H9 (cell line): ENCODE data around the gene ZNF142. TPM values are rescaled to one million over a fixed set of nuclear protein-coding genes. Genes with fewer than 3 reads are reported as not detected.

Experiments
- DNase-seq: peaks from one replicate; pipeline ENCODE4 v3.0.0-alpha.2; 2017
- H2AFZ ChIP-seq: one replicate; pipeline ENCODE4 v1.6.1; 2013; ENCODE audit warnings: mild to moderate bottlenecking, low read length, control low read depth, moderate library complexity
- H2AK5ac ChIP-seq: 2 replicates; pipeline ENCODE4 v1.6.1; 2013; ENCODE audit warnings: low read length, control low read depth, mixed read lengths; ENCODE audit not compliant: insufficient read length
- H2BK120ac ChIP-seq: one replicate; pipeline ENCODE4 v1.6.1; 2013; ENCODE audit warnings: low read depth, mild to moderate bottlenecking, low read length, control low read depth, inconsistent platforms; ENCODE audit not compliant: poor library complexity, severe bottlenecking
- H2BK12ac ChIP-seq: 2 replicates; pipeline ENCODE4 v1.6.1; 2013; ENCODE audit warnings: low read length, control low read depth, mixed read lengths, low read depth; ENCODE audit not compliant: insufficient read length
- H2BK15ac ChIP-seq: 2 replicates; pipeline ENCODE4 v1.6.1; 2013; ENCODE audit warnings: low read depth, low read length, control low read depth
- H2BK20ac ChIP-seq: one replicate; pipeline ENCODE4 v1.6.1; 2013; ENCODE audit warnings: low read depth, mild to moderate bottlenecking, low read length, control low read depth, inconsistent platforms; ENCODE audit not compliant: poor library complexity, severe bottlenecking
- H2BK5ac ChIP-seq: 2 replicates; pipeline ENCODE4 v1.6.1; 2013; ENCODE audit warnings: low read length, control low read depth, mixed read lengths; ENCODE audit not compliant: insufficient read length
- H3K14ac ChIP-seq: 2 replicates; pipeline ENCODE4 v1.6.1; 2013; ENCODE audit warnings: low read length, control low read depth; ENCODE audit not compliant: insufficient read depth
- H3K18ac ChIP-seq: 2 replicates; pipeline ENCODE4 v1.6.1; 2013; ENCODE audit warnings: low read depth, mild to moderate bottlenecking, mixed read lengths, low read length, control low read depth; ENCODE audit not compliant: insufficient read length
- H3K23ac ChIP-seq: 2 replicates; pipeline ENCODE4 v1.6.1; 2013; ENCODE audit warnings: low read length, control low read depth, mixed read lengths, low read depth; ENCODE audit not compliant: insufficient read length
- H3K23me2 ChIP-seq: 2 replicates; pipeline ENCODE4 v1.6.1; 2013; ENCODE audit warnings: low read depth, mild to moderate bottlenecking, mixed read lengths, low read length, control low read depth; ENCODE audit not compliant: insufficient read length, poor library complexity, severe bottlenecking
- H3K27ac ChIP-seq: 2 replicates; pipeline ENCODE4 v1.5.1; 2013; ENCODE audit warnings: low read length, control low read depth, mixed read lengths, low read depth; ENCODE audit not compliant: insufficient read length
- H3K27me3 ChIP-seq: 2 replicates; pipeline ENCODE4 v1.6.1; 2013; ENCODE audit warnings: low read length, control low read depth, inconsistent platforms; ENCODE audit not compliant: insufficient read depth
- H3K4ac ChIP-seq: 2 replicates; pipeline ENCODE4 v1.6.1; 2013; ENCODE audit warnings: low read depth, mild to moderate bottlenecking, control low read depth, inconsistent platforms, low read length, moderate library complexity
- H3K4me1 ChIP-seq: 2 replicates; pipeline ENCODE4 v1.6.1; 2013; ENCODE audit warnings: low read length, control low read depth, inconsistent platforms; ENCODE audit not compliant: insufficient read depth
- H3K4me2 ChIP-seq: 2 replicates; pipeline ENCODE4 v1.6.1; 2013; ENCODE audit warnings: low read length, control low read depth, mixed read lengths; ENCODE audit not compliant: insufficient read length, insufficient read depth
- H3K56ac ChIP-seq: 2 replicates; pipeline ENCODE4 v1.6.1; 2013; ENCODE audit warnings: low read depth, mild to moderate bottlenecking, mixed read lengths, low read length, control low read depth; ENCODE audit not compliant: insufficient read length
- H3K79me1 ChIP-seq: 2 replicates; pipeline ENCODE4 v1.6.1; 2013; ENCODE audit warnings: low read depth, mild to moderate bottlenecking, moderate library complexity, low read length, control low read depth, inconsistent platforms; ENCODE audit not compliant: insufficient read depth, poor library complexity, severe bottlenecking
- H3K79me2 ChIP-seq: 2 replicates; pipeline ENCODE4 v1.6.1; 2013; ENCODE audit warnings: low read length, control low read depth, inconsistent platforms; ENCODE audit not compliant: insufficient read depth
- H3K9ac ChIP-seq: 2 replicates; pipeline ENCODE4 v1.6.1; 2013; ENCODE audit warnings: low read length, control low read depth, mixed read lengths; ENCODE audit not compliant: insufficient read length; ENCODE audit errors: extremely low read depth
- H3K9me3 ChIP-seq: one replicate; pipeline ENCODE4 v1.6.1; 2013; ENCODE audit warnings: low read depth, low read length, inconsistent platforms; ENCODE audit not compliant: control insufficient read depth
- H3T11ph ChIP-seq: one replicate; pipeline ENCODE4 v1.6.1; 2013; ENCODE audit warnings: mild to moderate bottlenecking, low read length, control low read depth, inconsistent platforms
- H4K20me1 ChIP-seq: one replicate; pipeline ENCODE4 v1.6.1; 2013; ENCODE audit not compliant: control insufficient read depth, insufficient read length, insufficient read depth
- H4K5ac ChIP-seq: 2 replicates; pipeline ENCODE4 v1.6.1; 2013; ENCODE audit warnings: low read depth, mild to moderate bottlenecking, mixed read lengths, low read length, control low read depth; ENCODE audit not compliant: insufficient read length
- H4K8ac ChIP-seq: replicated peaks from 2 replicates; pipeline ENCODE4 v1.6.1; 2013; ENCODE audit warnings: low read length, control low read depth, mixed read lengths, low read depth; ENCODE audit not compliant: insufficient read length
- H4K91ac ChIP-seq: 2 replicates; pipeline ENCODE4 v1.6.1; 2013; ENCODE audit warnings: low read depth, mild to moderate bottlenecking, moderate library complexity, mixed read lengths, low read length, control low read depth; ENCODE audit not compliant: insufficient read length
- H3K27ac Mint-ChIP-seq, 3 experiments: 2 replicates in 2 of 3; 3 replicates in 1 of 3; pipeline ENCODE4 v1.8.0; 2020 to 2021; ENCODE audit warnings: mixed read lengths in 3 of 3, mild to moderate bottlenecking in 1 of 3, moderate library complexity in 1 of 3
- H3K27me3 Mint-ChIP-seq: 2 replicates; pipeline ENCODE4 v1.8.0; 2021; ENCODE audit warnings: low read depth, mild to moderate bottlenecking, moderate library complexity, mixed read lengths
- H3K36me3 Mint-ChIP-seq, 3 experiments: 2 replicates in 2 of 3; 3 replicates in 1 of 3; pipeline ENCODE4 v1.8.0; 2020 to 2021; ENCODE audit warnings: low read depth in 3 of 3, mixed read lengths in 3 of 3; ENCODE audit not compliant: insufficient read depth in 1 of 3
- H3K4me1 Mint-ChIP-seq, 2 experiments: 2 replicates each; pipeline ENCODE4 v1.8.0; 2020; ENCODE audit warnings: mixed read lengths in 2 of 2
- H3K4me3 Mint-ChIP-seq, 2 experiments: 2 replicates in 1 of 2; 3 replicates in 1 of 2; pipeline ENCODE4 v1.8.0; 2020 to 2021; ENCODE audit warnings: mild to moderate bottlenecking in 2 of 2, mixed read lengths in 2 of 2, moderate library complexity in 1 of 2
- H3K9me3 Mint-ChIP-seq, 2 experiments: 2 replicates in 1 of 2; 3 replicates in 1 of 2; pipeline ENCODE4 v1.8.0; 2020; ENCODE audit warnings: mild to moderate bottlenecking in 2 of 2, mixed read lengths in 2 of 2, moderate library complexity in 1 of 2
- WGBS: extraction: QIAGEN DNeasy Blood & Tissue Kit; methylation state at CpG from one replicate; pipeline ENCODE4 v1.1.7; 2013; ENCODE audit warnings: missing lambda C conversion rate, low lambda C conversion rate, mixed read lengths; ENCODE audit not compliant: insufficient read length; ENCODE audit errors: extremely low coverage; 5-methylcytosine and 5-hydroxymethylcytosine counted together
- total RNA-seq: library from RNA; stranded (reverse); gene quantifications from 2 replicates; pipeline ENCODE4 v1.2.1, GENCODE V29; 2021
- TF ChIP-seq, protein P1 (sequence below): fragments of 200-600 bp; sonication (generic); conservative IDR thresholded peaks from 3 replicates; pipeline ENCODE4 v1.8.0; 2021; ENCODE audit warnings: antibody characterized with exemption, mild to moderate bottlenecking

Gene ZNF142
- total RNA-seq, 1 experiment from 2014 or later, result 43.4 TPM

DNA sequence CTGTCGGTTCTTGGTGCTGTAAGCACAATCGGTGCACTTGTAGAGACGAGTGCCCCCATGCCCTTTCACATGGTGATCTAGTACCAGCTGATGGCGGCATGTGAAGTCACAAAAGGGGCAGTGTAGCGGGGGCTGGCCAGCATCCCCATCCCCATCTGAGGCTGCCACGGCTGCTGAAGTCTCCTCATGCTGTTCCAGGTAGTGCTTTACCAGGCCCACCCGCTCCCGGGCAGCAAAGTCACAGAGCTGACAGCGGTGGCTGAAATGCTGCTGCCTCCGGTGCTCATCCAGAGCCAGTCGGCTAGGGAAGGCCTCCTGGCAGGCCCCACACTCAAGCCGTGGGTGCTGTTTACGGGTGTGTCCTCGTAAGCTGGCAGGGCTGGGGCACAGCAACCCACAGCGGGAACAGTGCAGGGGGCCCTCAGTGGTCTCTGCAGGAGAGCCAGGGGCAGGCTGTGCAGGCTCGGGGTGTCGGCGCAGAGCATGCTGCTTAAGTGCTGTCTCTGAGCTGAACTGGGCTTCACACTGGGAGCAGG is 17.2 kb downstream of the ZNF142 start:
- Histone ChIP-seq H3K18ac (no peak overlapping the region), H3K56ac (no peak overlapping the region), H4K91ac (no peak overlapping the region), H3K79me1 (no peaks in the 10 kb centered on the region), H3K4me2 (no peak overlapping the region), H4K5ac (no peak overlapping the region), H2BK12ac (no peak overlapping the region), H4K8ac (no peak overlapping the region), H2AFZ (no peak overlapping the region), H3K27me3 (no peaks in the 10 kb centered on the region), H2BK15ac (no peak overlapping the region), H2BK20ac (no peak overlapping the region), H3K14ac (no peak overlapping the region), H3K9ac (no peak overlapping the region), H2BK120ac (no peak overlapping the region), H3K23me2 (no peaks in the 10 kb centered on the region), H2BK5ac (no peak overlapping the region), H3T11ph (no peak overlapping the region), H3K23ac (no peak overlapping the region), H3K9me3 (no peaks in the 10 kb centered on the region), H3K4ac (no peak overlapping the region), H3K4me1 (no peaks in the 10 kb centered on the region), H3K27ac (no peak overlapping the region), H3K79me2 (no peaks in the 10 kb centered on the region), H2AK5ac (no peak overlapping the region), H4K20me1 (no peaks in the 10 kb centered on the region)
- H3K27ac Mint-ChIP-seq, result peak overlapping the region in 1 of 3 experiments; percentile 88; a peak in 1 of 7 replicates
- H3K9me3 Mint-ChIP-seq, result no peaks in the 10 kb centered on the region
- no peaks in the 10 kb centered on the region for H3K4me1 Mint-ChIP-seq
- no peaks in the 10 kb centered on the region for H3K27me3 Mint-ChIP-seq
- H3K36me3 Mint-ChIP-seq, result peaks cover 37 to 77% (median 74%) of the 10 kb centered on the region in 3 experiments; a peak in 6 of 7 replicates
- H3K4me3 Mint-ChIP-seq, result no peak overlapping the region
- no peak for DNase-seq
- TF ChIP-seq, protein P1, sequence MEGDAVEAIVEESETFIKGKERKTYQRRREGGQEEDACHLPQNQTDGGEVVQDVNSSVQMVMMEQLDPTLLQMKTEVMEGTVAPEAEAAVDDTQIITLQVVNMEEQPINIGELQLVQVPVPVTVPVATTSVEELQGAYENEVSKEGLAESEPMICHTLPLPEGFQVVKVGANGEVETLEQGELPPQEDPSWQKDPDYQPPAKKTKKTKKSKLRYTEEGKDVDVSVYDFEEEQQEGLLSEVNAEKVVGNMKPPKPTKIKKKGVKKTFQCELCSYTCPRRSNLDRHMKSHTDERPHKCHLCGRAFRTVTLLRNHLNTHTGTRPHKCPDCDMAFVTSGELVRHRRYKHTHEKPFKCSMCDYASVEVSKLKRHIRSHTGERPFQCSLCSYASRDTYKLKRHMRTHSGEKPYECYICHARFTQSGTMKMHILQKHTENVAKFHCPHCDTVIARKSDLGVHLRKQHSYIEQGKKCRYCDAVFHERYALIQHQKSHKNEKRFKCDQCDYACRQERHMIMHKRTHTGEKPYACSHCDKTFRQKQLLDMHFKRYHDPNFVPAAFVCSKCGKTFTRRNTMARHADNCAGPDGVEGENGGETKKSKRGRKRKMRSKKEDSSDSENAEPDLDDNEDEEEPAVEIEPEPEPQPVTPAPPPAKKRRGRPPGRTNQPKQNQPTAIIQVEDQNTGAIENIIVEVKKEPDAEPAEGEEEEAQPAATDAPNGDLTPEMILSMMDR, result no peak
- no CpG with 5 or more reads among the region's 18 CpGs for WGBS
